HCT116 (cell line): Measurements from ENCODE around the gene NUMA1. TPM values are rescaled to one million over a fixed set of nuclear protein-coding genes. Genes with fewer than 3 reads are reported as not detected.

Experiments
- ATAC-seq: fragments of 200-7000 bp; cut with Tn5 transposase; 2 replicates; pipeline ENCODE4 v1.9.1; 2020; ENCODE audit warnings: mild to moderate bottlenecking, moderate library complexity
- BruUV-seq: library from RNA; stranded (reverse); fragments of 400-500 nt; replicated peaks from 2 replicates; lab custom pipeline; 2021; lab: Mats Ljungman, UMichigan
- CTCF ChIA-PET: fragments of 300-600 bp; sonication (Branson Sonifier 250); formaldehyde crosslinking; loops from one replicate; lab custom pipeline; 2021; ENCODE audit warnings: antibody characterized with exemption; lab: Charles Lee
- POLR2A ChIA-PET: fragments of 300-600, 350-600 bp; sonication (Branson Sonifier 250); formaldehyde crosslinking; loops from one replicate; lab custom pipeline; 2021; ENCODE audit warnings: antibody characterized with exemption; lab: Charles Lee
- RAD21 ChIA-PET, 2 experiments: fragments of 300-600 bp; sonication (Branson Sonifier 250); formaldehyde crosslinking; loops; one replicate each; lab custom pipeline; 2023; ENCODE audit warnings: low total read pairs in 2 of 2; ENCODE audit not compliant: uncharacterized antibody in 2 of 2, unreplicated experiment in 2 of 2, low non-redundant PET in 1 of 2; lab: Charles Lee
- DNase-seq: peaks from one replicate; pipeline ENCODE4 v3.0.0-alpha.2; 2010; ENCODE audit warnings: low read depth, low spot score
- H2AFZ ChIP-seq: fragments of 200-600 bp; shearing (Covaris generic), sonication (generic); 2 replicates; pipeline ENCODE4 v1.6.1; 2017; ENCODE audit warnings: low read depth, mixed run types, mixed read lengths, antibody characterized with exemption, low read length; ENCODE audit not compliant: poor library complexity, severe bottlenecking
- H3K27ac ChIP-seq: 2 replicates; pipeline ENCODE4 v1.5.1; 2012; ENCODE audit warnings: low read depth, low read length
- H3K27me3 ChIP-seq: fragments of 200-600 bp; sonication (generic); 2 replicates; pipeline ENCODE4 v1.6.1; 2016; ENCODE audit warnings: mixed run types, low read length, mixed read lengths; ENCODE audit not compliant: insufficient read depth
- H3K36me3 ChIP-seq, 2 experiments: fragments of 200-500 bp in 1 of 2; fragments of 200-600 bp in 1 of 2; sonication (Bioruptor generic) in 1 of 2; sonication (generic) in 1 of 2; 2 replicates each; pipeline versions ENCODE4 v1.5.1 to v1.6.1; 2014 to 2016; ENCODE audit warnings: low read length in 2 of 2, inconsistent platforms in 1 of 2, mixed read lengths in 1 of 2, mixed run types in 1 of 2; ENCODE audit not compliant: insufficient read depth in 2 of 2, control insufficient read depth in 1 of 2
- H3K4me1 ChIP-seq, 2 experiments: fragments of 200-600 bp in 1 of 2; sonication (generic) in 1 of 2; 2 replicates each; pipeline versions ENCODE4 v1.5.1 to v1.6.1; 2012 to 2017; ENCODE audit warnings: low read length in 2 of 2, inconsistent platforms in 1 of 2, mild to moderate bottlenecking in 1 of 2, mixed read lengths in 1 of 2, mixed run types in 1 of 2, moderate library complexity in 1 of 2; ENCODE audit not compliant: insufficient read depth in 2 of 2, control insufficient read depth in 1 of 2
- H3K4me2 ChIP-seq: fragments of 200-600 bp; sonication (generic); 2 replicates; pipeline ENCODE4 v1.6.1; 2017; ENCODE audit warnings: mixed run types, low read length, mixed read lengths
- H3K4me3 ChIP-seq, 2 experiments: fragments of 200-600 bp in 1 of 2; sonication (generic) in 1 of 2; replicated peaks in 1 of 2; 2 replicates each; pipeline ENCODE4 v1.5.1; 2011 to 2016; ENCODE audit warnings: low read length in 2 of 2, control low read depth in 1 of 2, low read depth in 1 of 2, mild to moderate bottlenecking in 1 of 2, mixed read lengths in 1 of 2, mixed run types in 1 of 2
- H3K79me2 ChIP-seq: fragments of 200-600 bp; sonication (generic); 2 replicates; pipeline ENCODE4 v1.6.1; 2017; ENCODE audit warnings: mild to moderate bottlenecking, mixed run types, low read length, moderate library complexity, mixed read lengths; ENCODE audit not compliant: insufficient read depth
- H3K9ac ChIP-seq: fragments of 200-600 bp; sonication (generic); 2 replicates; pipeline ENCODE4 v1.6.1; 2016; ENCODE audit warnings: low read length, mixed read lengths
- H3K9me2 ChIP-seq: fragments of 200-600 bp; sonication (generic), shearing (Covaris generic); 2 replicates; pipeline ENCODE4 v1.6.1; 2017; ENCODE audit warnings: mixed run types, mild to moderate bottlenecking, moderate library complexity; ENCODE audit not compliant: insufficient read depth
- H3K9me3 ChIP-seq, 2 experiments: fragments of 200-500 bp in 1 of 2; fragments of 200-600 bp in 1 of 2; sonication (Bioruptor generic) in 1 of 2; sonication (generic) in 1 of 2; 2 replicates each; pipeline ENCODE4 v1.6.1; 2014 to 2017; ENCODE audit warnings: low read length in 2 of 2, mixed read lengths in 2 of 2, inconsistent platforms in 1 of 2, low read depth in 1 of 2, mild to moderate bottlenecking in 1 of 2, mixed run types in 1 of 2, moderate library complexity in 1 of 2; ENCODE audit not compliant: control insufficient read depth in 1 of 2, insufficient read depth in 1 of 2
- H4K20me1 ChIP-seq: fragments of 200-600 bp; sonication (generic), shearing (Covaris generic); 2 replicates; pipeline ENCODE4 v1.6.1; 2017; ENCODE audit warnings: mixed run types, mild to moderate bottlenecking, moderate library complexity; ENCODE audit not compliant: insufficient read depth
- POLR2AphosphoS5 ChIP-seq: IDR thresholded peaks from 2 replicates; pipeline ENCODE4 v1.6.1; 2011; ENCODE audit warnings: mild to moderate bottlenecking, low read depth, low read length, moderate library complexity
- TCF7L2 ChIP-seq: IDR thresholded peaks from 2 replicates; pipeline ENCODE4 v1.7.0; 2011; ENCODE audit warnings: borderline replicate concordance, inconsistent platforms; ENCODE audit not compliant: insufficient read depth, insufficient read length; ENCODE audit errors: extremely low read depth
- intact Hi-C: fragments of 100-400 bp; cut with micrococcal nuclease; formaldehyde crosslinking; loops from 2 replicates; pipeline ENCODE4 v1.10.0; 2022
- total RNA-seq: library from RNA; stranded (reverse); gene quantifications from one replicate; pipeline ENCODE4 v1.2.1, GENCODE V29; 2021; ENCODE audit not compliant: unreplicated experiment
- TF ChIP-seq, protein P1 (sequence below), 3 experiments: fragments of 200-600 bp in 1 of 3; sonication (generic) in 1 of 3; IDR thresholded peaks in 2 of 3; conservative IDR thresholded peaks in 1 of 3; 2 replicates each; pipeline ENCODE4 v1.5.1; 2012 to 2017; ENCODE audit warnings: low read depth in 2 of 3, low read length in 2 of 3, antibody characterized with exemption in 1 of 3, borderline replicate concordance in 1 of 3, control low read depth in 1 of 3, mild to moderate bottlenecking in 1 of 3, mixed read lengths in 1 of 3, mixed run types in 1 of 3, moderate library complexity in 1 of 3; ENCODE audit not compliant: insufficient read depth in 1 of 3

Gene NUMA1
- total RNA-seq, 1 experiment from 2014 or later, result 133 TPM

DNA sequence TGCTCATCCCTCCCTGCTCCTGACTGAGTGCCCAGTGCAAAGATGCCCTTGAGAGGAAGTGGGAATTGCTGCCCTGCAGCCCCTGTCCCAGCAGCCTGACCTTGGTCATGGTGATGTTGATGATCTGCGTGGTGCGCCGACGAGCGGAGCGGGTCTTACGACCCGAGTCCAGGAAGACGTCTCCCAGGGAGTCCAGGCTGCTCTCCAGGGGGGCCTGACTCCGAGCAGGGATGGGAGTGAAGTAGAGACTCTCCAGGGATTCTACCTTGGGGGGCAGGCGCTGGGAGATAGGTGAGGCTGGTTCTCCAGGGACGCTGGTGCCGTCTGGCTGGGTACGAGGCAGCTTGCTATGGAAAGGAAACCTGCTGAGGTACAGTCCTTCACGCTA is 73.3 kb downstream of the NUMA1 start:
- Histone ChIP-seq H3K27ac (no peak overlapping the region), H3K4me1 (no peaks in the 10 kb centered on the region), H2AFZ (no peak overlapping the region), H3K79me2 (no peaks in the 10 kb centered on the region), H3K4me3 (no peak overlapping the region), H3K9ac (no peak overlapping the region), H3K9me2 (no peaks in the 10 kb centered on the region), H3K4me2 (no peak overlapping the region), H3K9me3 (no peaks in the 10 kb centered on the region), H4K20me1 (no peaks in the 10 kb centered on the region), H3K36me3 (peaks cover 56 to 58% of the 10 kb centered on the region in 2 experiments; a peak in 3 of 4 replicates), H3K27me3 (no peaks in the 10 kb centered on the region)
- ChIA-PET POLR2A (no interaction called here), RAD21 (no interaction called here), CTCF (no interaction called here)
- BruUV-seq, result no TSS peak
- DNase-seq (no peak), ATAC-seq (no peak)
- intact Hi-C loops, result no loop called here
- no peak for TF ChIP-seq TCF7L2

DNA sequence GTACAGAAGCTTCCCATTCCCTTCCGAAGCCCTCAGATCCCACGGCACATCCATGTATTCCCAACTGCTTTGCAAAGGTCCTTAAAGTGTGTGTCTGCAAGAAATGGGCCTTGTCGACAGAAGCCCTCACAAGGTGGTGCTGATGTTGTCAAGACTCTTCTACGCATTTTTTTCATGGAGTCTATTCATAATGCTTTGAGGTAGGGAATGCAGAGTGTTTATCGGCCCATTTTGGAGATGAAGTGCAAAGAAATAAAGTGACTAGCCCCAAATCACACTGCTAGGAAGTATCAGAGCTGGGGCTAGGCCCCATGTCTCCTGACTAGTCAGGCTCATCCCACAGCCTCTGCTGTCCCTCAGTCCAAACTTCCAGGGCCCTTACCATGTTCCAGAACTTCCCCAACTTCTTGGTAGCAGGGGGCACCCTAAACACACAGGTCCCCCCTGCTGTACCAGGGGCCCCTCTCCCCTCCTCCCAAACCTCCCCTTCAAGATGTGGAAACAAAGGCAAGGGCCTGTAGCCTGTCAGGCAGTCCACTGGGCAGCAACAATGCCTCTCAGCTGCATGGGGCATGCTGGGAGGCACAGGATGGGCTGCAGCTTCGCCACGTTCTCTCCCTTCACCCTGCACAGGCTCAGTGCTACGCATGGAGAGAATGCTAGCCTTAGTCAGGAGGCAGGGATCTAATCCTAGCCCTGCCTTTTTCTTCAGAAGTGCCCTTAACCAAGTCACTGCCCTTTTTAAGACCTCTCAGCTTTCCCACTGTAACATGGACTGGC is 73.8 kb downstream of the NUMA1 start:
- H3K9me2 ChIP-seq, result no peaks in the 10 kb centered on the region
- TF ChIP-seq TCF7L2 (no peak), POLR2AphosphoS5 (peak; percentile 18; the same call in 1 of the 2 replicates)
- TF ChIP-seq, protein P1, sequence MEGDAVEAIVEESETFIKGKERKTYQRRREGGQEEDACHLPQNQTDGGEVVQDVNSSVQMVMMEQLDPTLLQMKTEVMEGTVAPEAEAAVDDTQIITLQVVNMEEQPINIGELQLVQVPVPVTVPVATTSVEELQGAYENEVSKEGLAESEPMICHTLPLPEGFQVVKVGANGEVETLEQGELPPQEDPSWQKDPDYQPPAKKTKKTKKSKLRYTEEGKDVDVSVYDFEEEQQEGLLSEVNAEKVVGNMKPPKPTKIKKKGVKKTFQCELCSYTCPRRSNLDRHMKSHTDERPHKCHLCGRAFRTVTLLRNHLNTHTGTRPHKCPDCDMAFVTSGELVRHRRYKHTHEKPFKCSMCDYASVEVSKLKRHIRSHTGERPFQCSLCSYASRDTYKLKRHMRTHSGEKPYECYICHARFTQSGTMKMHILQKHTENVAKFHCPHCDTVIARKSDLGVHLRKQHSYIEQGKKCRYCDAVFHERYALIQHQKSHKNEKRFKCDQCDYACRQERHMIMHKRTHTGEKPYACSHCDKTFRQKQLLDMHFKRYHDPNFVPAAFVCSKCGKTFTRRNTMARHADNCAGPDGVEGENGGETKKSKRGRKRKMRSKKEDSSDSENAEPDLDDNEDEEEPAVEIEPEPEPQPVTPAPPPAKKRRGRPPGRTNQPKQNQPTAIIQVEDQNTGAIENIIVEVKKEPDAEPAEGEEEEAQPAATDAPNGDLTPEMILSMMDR (IDR thresholded peaks at IDR 0.05 in 2 of 3, conservative IDR thresholded peaks at IDR 0.05 in 1 of 3; ENCODE audit: borderline replicate concordance in 1 of 3, insufficient read depth in 1 of 3, low read depth in 2 of 3, low read length in 2 of 3), result no peak
- no peaks in the 10 kb centered on the region for H3K27me3 ChIP-seq
- no peak for ATAC-seq
- intact Hi-C loops, result no loop called here
- H3K4me2 ChIP-seq, result no peak overlapping the region
- no peak for DNase-seq
- ChIA-PET CTCF (no interaction called here), RAD21 (no interaction called here), POLR2A (no interaction called here)
- no peaks in the 10 kb centered on the region for H3K4me1 ChIP-seq
- no TSS peak for BruUV-seq
- no peaks in the 10 kb centered on the region for H4K20me1 ChIP-seq
- H3K27ac ChIP-seq, result no peak overlapping the region
- H3K9me3 ChIP-seq, result no peaks in the 10 kb centered on the region
- H3K79me2 ChIP-seq, result no peaks in the 10 kb centered on the region
- no peak overlapping the region for H2AFZ ChIP-seq
- no peak overlapping the region for H3K4me3 ChIP-seq
- peaks cover 52 to 53% of the 10 kb centered on the region in 2 experiments; a peak in 3 of 4 replicates for H3K36me3 ChIP-seq
- H3K9ac ChIP-seq, result no peak overlapping the region
